ENCODE measurements around the gene KCNT2. TPM values are rescaled to one million over a fixed set of nuclear protein-coding genes. Genes with fewer than 3 reads are reported as not detected.
"Not testable (repeated sequence)": the region's sequence is repeated elsewhere in the genome, so short reads cannot be mapped to it uniquely, and the experiment has no call there.

Gene KCNT2
- not detected in 2 replicates for total RNA-seq (2014; rRNA removed; shearing (Covaris generic))

DNA sequence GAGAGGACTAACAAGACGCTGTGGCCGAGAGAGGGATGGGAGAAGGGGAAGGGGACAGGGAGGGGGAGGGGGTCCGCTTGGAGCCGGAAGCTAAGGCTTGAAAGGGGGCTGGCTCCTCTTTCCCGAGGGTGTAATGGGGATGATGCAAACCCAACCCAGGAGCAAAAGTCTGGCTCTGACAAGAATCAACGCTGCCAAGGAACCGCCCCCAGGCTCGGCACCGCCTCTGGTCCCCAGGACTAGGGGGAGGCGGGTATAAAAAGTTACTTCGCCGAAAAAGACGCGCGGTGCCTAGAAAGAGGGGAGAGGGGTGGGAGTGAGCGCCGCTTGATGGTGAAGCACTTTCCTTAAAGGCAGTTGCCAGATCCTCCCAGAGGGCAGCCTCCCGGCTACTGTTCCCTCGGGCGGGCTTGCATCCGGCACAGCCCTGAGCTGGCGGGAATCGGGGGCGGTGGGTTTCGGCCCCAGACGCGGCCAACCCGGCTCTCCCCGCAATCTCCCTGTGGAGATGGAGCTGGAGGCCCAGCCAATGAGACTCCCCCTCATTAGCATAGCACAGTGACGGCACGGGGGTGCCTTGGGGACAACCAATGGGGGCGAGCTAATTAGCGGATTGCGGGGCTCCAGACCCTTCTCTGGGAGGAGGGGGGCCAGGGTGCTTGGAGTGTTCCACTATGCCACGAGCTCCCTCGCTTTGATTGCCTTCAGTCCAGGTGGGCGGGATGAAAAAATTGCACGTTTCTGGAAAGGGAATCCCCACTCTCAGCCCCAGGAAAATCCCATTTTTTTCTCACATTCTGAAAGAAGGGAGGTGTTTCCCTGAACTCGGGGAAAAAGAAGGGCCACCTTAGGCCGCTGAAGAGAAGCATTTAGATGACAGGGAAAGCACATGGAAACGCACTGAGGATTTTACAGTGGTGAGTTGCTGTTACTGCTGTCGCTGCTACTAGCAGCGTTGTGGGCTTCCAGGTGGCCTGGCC, at the start of gene KCNT2:
KCNT2 (minus strand) TSS at position 51 of the 980 bp plus-strand sequence. CDS start 131 bp downstream, outside the sequence.
- DNase-seq (ENCODE audit: low read depth) = peak; percentile 20

GRCh38 chr1:196655494-196655893, 47.3 kb upstream of the KCNT2 start:
- no peak for DNase-seq (ENCODE audit: low read depth)

DNA sequence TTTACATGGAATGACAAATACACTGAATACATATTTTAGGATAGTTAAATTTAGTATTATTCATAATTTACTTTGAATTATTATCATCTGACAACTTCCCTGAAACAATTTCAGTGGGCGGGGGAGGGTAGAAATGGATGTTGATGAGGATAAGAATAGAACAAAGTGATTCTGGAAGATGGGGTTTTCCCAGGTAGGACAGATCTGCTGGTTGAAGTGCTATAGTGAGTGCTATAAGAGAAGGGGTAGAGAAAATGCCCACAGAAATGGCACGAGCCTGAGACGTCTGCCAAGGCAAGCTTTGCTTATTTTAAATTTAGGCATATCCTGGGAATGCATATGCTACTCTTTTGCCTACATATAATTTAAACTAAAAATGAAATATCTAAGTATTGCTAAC, 46.8 kb upstream of the KCNT2 start:
- no peak for DNase-seq (ENCODE audit: low read depth)

GRCh38 chr1:196654271-196654670, 46.0 kb upstream of the KCNT2 start:
- DNase-seq (ENCODE audit: low read depth) = no peak

GRCh38 chr1:196651637-196652215, 43.5 kb upstream of the KCNT2 start, which contains the start of gene CFH:
Gene CFH (plus strand): TSS chr1:196652043. CDS start chr1:196652118, 75 bp downstream.
- peak; percentile 64 for DNase-seq (ENCODE audit: low read depth)

DNA sequence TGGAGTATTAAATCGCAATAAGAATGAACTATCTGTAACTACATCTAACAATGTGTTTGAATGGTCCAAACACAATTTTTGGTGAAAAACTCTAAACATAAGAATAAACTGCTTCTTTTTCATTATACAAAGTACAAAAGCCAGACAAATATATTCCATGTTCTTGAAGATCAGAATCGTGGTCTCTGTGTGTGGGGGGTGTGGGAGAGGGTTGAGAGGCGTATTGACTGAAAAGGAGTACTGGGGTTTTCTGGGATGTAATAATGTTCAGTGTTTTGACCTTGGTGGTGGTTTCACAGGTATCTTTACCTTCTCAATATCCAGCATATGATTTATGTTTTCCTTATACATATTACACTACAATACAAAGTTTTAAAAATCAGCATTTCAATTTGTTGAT, 42.8 kb upstream of the KCNT2 start:
- no peak for DNase-seq (ENCODE audit: low read depth)

GRCh38 chr1:196650403-196650802, 42.2 kb upstream of the KCNT2 start:
- DNase-seq (ENCODE audit: low read depth) = no peak

- no peak for DNase-seq (ENCODE audit: low read depth)
Measured at GRCh38 chr1:196649990-196650389, 41.8 kb upstream of the KCNT2 start.

- DNase-seq (ENCODE audit: low read depth) = no peak
Measured at GRCh38 chr1:196640976-196641375, 32.7 kb upstream of the KCNT2 start.

DNA sequence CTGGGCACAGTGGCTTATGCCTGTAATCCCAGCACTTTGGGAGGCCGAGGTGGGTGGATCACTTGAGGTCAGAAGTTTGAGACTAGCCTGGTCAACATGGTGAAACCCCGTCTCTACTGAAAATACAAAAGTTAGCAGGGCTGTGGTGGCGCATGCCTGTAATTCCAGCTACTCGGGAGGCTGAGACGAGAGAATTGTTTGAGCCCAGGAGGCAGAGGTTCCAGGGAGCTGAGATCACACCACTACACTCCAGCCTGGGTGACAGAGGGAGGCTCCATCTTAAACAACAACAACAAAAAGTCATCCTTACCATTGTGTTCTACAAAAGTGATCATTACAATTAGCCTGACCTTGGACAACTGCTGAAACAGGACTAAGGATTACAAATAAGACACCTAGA, 31.1 kb upstream of the KCNT2 start:
- not testable (repeated sequence) for DNase-seq (ENCODE audit: low read depth)

DNA sequence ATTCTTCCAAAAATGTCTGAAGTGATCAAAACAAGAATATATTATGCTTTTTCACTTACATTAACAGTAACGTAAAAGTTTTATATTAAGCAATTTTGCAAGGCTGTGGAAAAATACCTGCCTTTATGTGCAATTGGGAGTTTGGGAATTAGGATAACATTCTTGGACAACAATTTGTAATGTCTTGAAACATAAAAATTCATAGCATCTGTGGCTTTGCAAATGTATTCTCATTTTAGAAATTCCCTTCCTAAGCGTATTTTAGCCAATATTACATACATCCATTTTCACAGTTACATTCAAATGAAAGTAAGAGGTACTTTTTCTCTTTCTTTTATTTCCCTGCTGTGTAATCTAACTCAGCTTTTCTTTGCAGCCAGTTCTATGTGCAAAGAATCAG, 30.2 kb upstream of the KCNT2 start:
- DNase-seq (ENCODE audit: low read depth) = no peak

GRCh38 chr1:196637606-196638005, 29.4 kb upstream of the KCNT2 start:
- no peak for DNase-seq (ENCODE audit: low read depth)

DNA sequence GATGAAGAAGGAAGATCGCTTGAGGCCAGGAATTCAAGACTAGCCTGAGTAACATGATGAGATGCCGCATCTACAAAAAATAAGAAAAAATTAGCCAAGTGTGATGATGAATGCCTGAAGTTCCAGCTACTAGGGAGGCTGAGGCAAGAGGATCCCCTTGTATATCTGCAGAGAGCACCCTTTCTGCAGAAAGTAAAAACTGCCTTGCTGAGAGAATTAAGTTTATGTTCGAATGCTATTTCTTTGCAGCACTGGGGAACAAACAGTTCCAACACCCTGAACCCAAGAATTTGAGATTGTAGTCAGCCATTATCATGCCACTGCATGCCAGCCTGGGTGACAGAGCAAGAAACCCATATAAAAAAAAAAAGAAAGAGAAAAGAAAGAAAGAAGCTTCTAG, 20.6 kb upstream of the KCNT2 start:
- DNase-seq (ENCODE audit: low read depth) = no peak

- DNase-seq (ENCODE audit: low read depth) = no peak
Measured at GRCh38 chr1:196623079-196623478, 14.8 kb upstream of the KCNT2 start.

GRCh38 chr1:196619721-196620120, 11.5 kb upstream of the KCNT2 start:
- DNase-seq (ENCODE audit: low read depth) = no peak

- no peak for DNase-seq (ENCODE audit: low read depth)
Measured at GRCh38 chr1:196611873-196612272, 3.6 kb upstream of the KCNT2 start.

DNA sequence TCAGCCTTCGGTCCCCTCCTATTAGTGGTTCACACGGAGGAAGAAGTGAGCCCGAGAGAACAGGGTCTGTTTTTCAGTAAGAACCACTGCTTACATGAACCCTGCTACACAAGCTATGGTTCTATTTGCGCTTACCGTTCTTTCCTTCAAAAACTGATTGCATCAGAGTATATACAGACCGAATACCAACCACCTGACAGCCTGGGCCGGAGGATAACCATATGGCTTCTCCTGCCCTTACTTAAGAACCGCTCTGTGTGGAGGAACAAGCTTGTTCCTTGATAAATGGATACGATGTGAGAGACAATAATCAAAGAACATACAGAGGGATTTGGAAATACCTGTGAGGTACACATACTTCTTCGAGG, 1.1 kb upstream of the KCNT2 start:
- no peak for DNase-seq (ENCODE audit: low read depth)

GRCh38 chr1:196607981-196608380, 259 bp downstream of the KCNT2 start:
- DNase-seq (ENCODE audit: low read depth) = no peak

DNA sequence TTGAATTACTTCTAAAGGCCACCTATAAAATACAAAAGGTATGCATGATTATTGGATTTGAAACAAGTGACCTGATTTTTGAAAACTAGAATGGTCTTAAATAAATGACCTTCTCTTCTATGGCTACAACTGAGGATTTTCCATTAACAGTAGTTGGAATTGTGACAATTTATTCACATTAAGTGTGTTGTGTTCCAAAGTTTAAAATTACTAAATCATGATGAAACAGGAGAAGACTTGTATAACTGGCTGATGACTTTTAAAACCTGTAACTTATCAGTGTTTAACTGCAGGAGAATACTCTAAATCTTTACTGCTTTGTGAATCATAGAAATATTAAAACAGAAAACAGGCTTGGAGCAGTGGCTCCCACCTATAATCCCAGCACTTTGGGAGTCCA, 4.6 kb downstream of the KCNT2 start:
- no peak for DNase-seq (ENCODE audit: low read depth)

GRCh38 chr1:196598942-196599748, 9.1 kb downstream of the KCNT2 start:
- no peak for DNase-seq (ENCODE audit: low read depth)

GRCh38 chr1:196594700-196595099, 13.5 kb downstream of the KCNT2 start:
- no peak for DNase-seq (ENCODE audit: low read depth)

- DNase-seq (ENCODE audit: low read depth) = no peak
Measured at GRCh38 chr1:196593955-196594354, 14.3 kb downstream of the KCNT2 start.
